Adrenal gland (tissue), 5 donors: ENCODE results near the gene ZDHHC14.

Experiments
- CTCF ChIP-seq, 6 experiments: fragments of 450-650 bp in 4 of 6; fragments of 200-600 bp in 2 of 6; sonication (generic) in 1 of 6; IDR thresholded peaks; 1 replicate in 5 of 6; 2 replicates in 1 of 6; pipeline versions ENCODE4 v1.5.1 to v1.8.0; 2016 to 2021; ENCODE audit warnings: antibody characterized with exemption in 6 of 6, mild to moderate bottlenecking in 2 of 6, moderate library complexity in 1 of 6
- POLR2A ChIP-seq, 2 donors: fragments of 450-650 bp; IDR thresholded peaks; one replicate each; pipeline ENCODE4 v1.6.1; 2017; ENCODE audit warnings: antibody characterized with exemption in 2 of 2, mild to moderate bottlenecking in 2 of 2, moderate library complexity in 1 of 2
- donor health status: DM: no; HTN: no; CAD: no.

GRCh38 chr6:157402996-157403685, 22.2 kb downstream of the ZDHHC14 start:
- no peak for TF ChIP-seq CTCF (IDR thresholded peaks at IDR 0.05)
- TF ChIP-seq POLR2A (IDR thresholded peaks at IDR 0.05): no peak
